HL-60 (cell line): ENCODE data around the gene HCRT.

Source experiments
- CTCF ChIP-seq: IDR thresholded peaks from one replicate; pipeline ENCODE4 v1.5.1; 2011; ENCODE audit warnings: low read length, control low read depth, inconsistent platforms; ENCODE audit not compliant: insufficient read depth
- GABPA ChIP-seq: IDR thresholded peaks from 2 replicates; pipeline ENCODE4 v1.6.1; 2012; ENCODE audit warnings: low read depth
- POLR2AphosphoS5 ChIP-seq: IDR thresholded peaks from 2 replicates; pipeline ENCODE4 v1.6.1; 2012; ENCODE audit warnings: low read depth
- REST ChIP-seq: IDR thresholded peaks from 2 replicates; pipeline ENCODE4 v1.6.1; 2012; ENCODE audit warnings: low read depth; ENCODE audit not compliant: insufficient replicate concordance
- SPI1 ChIP-seq: IDR thresholded peaks from 2 replicates; pipeline ENCODE4 v1.6.1; 2012; ENCODE audit warnings: low read depth, mild to moderate bottlenecking, borderline replicate concordance

- TF ChIP-seq POLR2AphosphoS5 = no peak
- TF ChIP-seq CTCF = peak; percentile 49
- TF ChIP-seq REST = no peak
- peak; percentile 8; the same call in 1 of the 2 replicates for TF ChIP-seq SPI1
- TF ChIP-seq GABPA = no peak
Measured at GRCh38 chr17:42183741-42184711, 1.2 kb downstream of the HCRT start.
